Head of caudate nucleus (tissue), 42 donors: ENCODE data around the gene PXYLP1.
"Not testable (repeated sequence)": the region's sequence is repeated elsewhere in the genome, so short reads cannot be mapped to it uniquely, and the experiment has no call there.

Experiments
- DNase-seq, 42 donors: peaks; one replicate each; pipeline versions ENCODE4 v3.0.0 to v3.0.0-alpha.2; 2020 to 2021; ENCODE audit warnings: mixed read lengths in 7 of 42
- intact Hi-C: fragments of 100-400 bp; cut with DNase I; formaldehyde crosslinking; loops from one replicate; pipeline ENCODE4 v1.15.0; 2022

Gene PXYLP1

DNA sequence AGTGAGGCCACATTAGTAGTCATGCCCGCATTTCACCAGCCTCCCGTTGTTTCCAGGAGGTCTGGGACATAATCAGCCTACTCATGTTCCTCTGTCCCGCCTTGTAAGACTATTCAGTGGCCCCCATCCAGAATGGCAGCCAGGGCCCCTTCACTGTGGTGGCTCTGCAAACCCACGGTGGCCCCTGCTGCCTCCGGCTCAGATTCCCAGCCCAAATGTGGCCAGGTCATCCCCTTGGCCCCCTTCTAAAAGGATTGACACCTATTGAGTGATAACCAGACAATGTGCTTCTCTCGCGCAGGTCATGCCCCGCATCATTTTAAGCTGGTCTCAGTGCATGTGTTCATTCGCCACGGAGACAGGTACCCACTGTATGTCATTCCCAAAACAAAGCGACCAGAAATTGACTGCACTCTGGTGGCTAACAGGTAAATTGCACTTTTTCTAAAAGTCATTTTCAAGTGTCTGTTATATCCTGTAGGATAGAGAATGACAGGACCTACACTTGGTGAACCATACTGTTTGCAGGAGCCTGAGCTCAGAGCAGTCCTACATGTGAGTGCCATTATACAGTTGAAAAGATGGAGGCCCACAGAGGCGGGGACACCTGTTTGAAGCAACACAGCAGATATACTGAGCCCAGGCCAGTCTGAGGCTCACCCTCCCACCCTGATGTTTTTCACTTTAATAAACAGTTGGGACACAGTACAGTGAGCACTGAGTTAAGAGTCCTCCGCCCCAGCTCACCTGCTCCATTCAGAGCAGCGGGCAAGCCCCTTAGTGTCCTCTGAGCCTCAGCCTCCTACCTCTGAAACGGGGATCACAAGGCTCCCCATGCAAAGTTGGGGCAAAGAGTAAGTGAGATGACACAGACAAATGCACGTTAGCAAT, 47.7 kb downstream of the PXYLP1 start:
- intact Hi-C loops, result loop anchor here (5.0 kb wide), 1 partner anchor 47 kb away; the partner anchor contains the start of gene PXYLP1
- peak in 6 of 42 donors; percentile 6 to 56 (median 38) for DNase-seq

DNA sequence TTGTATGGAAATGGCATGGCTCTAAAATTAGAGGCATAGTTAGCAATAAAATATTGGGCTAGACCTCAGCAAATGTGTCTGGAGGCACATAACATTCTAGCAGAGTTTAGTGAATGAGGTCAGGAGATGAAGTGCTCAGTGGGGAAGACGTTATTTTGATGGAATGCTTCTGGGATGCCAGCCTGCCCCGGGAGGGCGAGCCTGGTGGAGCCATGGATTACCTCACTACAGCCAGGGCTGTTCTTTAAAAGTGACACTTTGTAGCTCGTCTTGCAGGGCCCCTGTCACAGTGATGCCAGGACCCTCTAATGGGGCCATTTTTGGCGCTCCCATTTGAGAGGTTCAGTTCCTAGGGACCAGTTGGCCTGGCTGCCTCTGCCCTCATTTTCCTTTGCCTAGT, 48.5 kb downstream of the PXYLP1 start:
- DNase-seq, result peak in 4 of 42 donors; percentile 26 to 41 (median 32)
- intact Hi-C loops, result no loop called here

DNA sequence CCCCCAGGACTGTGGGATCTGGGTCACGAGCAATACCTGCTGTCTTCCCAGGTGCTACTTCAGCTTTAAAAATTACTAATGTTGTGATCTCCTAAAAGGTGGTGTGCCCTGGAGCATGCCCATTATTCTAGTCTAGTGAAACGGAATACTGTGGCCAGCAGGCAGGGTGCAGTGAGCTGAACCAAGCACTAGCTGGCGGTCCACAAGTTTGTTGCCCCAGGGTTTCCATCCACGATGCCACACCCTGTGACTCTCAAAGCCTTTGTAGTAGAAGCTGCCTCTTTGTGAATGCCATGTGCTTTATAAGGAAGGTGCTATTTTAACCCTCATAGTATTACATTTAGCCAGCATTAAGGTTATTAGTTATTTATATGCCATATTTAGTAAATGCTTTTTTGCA, 49.1 kb downstream of the PXYLP1 start:
- intact Hi-C loops, result no loop called here
- peak in 1 of 42 donors; percentile 32 for DNase-seq

DNA sequence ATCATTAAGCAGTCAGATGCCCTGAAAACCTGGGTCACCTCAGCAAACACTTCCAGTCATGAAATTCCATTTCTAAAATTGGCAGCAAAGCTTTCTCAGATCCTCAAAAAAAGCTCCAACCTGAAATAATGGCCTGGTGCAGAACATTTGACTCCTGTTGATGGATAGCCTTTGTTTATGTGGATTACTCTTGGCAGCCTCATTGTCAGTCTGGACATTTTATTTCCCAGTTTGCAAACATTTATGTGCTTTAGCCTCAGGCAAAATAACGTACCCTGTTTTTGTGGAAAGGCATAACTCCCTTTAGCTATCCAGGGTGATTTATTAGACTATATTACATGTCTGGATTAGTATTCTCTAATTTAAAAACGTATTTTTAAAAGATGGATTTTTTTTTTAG, 53.9 kb downstream of the PXYLP1 start:
- no peak for DNase-seq
- intact Hi-C loops, result no loop called here

DNA sequence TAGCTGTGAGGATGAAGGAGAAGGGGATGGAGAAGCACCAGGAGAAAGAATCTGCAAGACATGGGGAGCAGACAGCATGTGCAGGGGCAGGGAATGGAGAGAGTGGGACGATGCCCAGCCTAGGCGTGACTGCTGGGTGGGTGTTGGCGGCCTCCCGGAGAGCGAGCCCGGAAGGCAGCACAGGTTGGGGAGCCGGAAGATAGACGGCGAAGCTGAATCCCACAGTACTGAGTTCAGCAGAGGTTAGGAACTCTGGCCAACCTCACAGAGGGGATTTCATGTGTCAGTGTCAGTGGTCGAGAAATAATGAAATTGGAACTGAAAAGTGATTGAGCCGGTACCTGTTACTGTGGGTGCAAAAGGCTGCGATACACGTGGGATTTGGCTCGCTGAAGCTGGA, 55.2 kb downstream of the PXYLP1 start:
- DNase-seq, result peak in 2 of 42 donors; percentile 4 to 20
- intact Hi-C loops, result no loop called here

DNA sequence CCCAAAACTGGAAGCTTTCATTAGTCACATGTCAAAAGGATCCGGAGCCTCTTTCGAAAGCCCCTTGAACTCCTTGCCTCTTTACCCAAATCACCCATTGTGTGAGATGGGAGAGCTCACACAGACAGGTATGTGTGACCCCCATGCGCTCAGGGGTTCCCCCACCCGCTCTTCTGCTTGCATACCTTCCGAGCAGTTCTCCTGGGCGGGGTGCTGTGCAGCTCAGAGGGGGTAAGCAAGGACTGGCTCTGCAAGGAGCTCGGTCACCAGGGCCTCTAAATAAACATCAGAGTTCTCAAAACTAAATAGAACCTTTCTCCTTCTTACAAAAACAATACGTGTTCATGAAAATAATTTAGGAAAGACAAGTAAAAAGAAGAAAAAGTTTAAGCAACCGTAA, 55.7 kb downstream of the PXYLP1 start:
- DNase-seq, result no peak
- intact Hi-C loops, result no loop called here

DNA sequence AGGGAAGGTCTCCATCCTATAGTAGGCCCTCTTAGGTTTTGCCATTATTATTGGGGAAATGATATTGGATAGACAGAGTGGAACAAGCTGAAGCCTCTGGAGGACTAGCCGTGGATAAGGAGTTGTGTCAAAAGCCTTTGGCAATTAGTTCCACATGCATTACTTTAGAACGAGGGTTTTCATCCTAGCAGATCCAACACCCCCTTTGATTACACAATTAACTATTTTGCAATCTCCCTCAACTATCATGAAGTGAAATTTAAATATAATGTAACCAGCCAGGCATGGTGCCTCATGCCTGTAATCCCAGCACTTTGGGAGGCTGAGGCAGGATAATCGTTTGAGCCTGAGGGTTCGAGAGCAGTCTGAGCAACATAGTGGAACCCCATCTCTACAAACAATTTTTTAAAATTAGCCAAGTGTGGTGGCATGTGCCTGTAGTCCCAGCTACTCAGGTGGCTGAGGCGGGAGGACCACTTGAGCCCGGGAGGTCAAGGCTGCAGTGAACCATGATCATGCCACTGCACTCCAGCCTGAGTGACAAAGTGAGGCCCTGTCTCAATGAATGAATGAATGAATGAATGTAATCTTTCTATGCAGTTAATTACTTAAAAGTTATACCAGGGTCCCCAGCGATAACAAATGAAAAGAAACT, 56.8 kb downstream of the PXYLP1 start:
- DNase-seq, result peak in 1 of 42 donors; percentile 8
- intact Hi-C loops, result no loop called here

DNA sequence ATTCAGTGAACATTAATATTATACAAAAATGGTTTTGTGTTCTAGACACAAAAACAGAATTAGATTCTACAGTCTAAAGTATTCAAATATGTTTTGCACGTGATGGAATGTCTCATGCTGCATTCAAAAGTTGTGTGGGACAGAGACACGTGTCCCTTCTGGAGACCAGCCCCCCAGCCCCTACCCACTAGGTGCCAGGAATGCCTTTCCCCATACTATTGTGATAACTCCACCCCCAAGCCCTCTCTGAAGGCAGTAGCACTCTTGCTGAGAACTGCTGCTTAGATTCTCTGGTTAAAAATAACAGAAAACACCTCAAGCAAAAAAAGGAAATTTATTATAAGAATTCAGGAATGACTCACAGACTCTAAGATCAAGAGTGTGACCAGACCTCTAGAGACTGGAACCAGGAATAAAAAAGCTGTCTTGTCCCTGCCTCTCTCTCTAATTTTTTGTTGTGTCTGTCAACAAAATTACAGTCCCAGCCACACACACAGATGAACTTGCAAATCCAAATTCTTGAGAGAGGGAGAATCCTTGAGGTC, 57.7 kb downstream of the PXYLP1 start:
- peak in 3 of 42 donors; percentile 14 to 51 (median 44) for DNase-seq
- intact Hi-C loops, result no loop called here

DNA sequence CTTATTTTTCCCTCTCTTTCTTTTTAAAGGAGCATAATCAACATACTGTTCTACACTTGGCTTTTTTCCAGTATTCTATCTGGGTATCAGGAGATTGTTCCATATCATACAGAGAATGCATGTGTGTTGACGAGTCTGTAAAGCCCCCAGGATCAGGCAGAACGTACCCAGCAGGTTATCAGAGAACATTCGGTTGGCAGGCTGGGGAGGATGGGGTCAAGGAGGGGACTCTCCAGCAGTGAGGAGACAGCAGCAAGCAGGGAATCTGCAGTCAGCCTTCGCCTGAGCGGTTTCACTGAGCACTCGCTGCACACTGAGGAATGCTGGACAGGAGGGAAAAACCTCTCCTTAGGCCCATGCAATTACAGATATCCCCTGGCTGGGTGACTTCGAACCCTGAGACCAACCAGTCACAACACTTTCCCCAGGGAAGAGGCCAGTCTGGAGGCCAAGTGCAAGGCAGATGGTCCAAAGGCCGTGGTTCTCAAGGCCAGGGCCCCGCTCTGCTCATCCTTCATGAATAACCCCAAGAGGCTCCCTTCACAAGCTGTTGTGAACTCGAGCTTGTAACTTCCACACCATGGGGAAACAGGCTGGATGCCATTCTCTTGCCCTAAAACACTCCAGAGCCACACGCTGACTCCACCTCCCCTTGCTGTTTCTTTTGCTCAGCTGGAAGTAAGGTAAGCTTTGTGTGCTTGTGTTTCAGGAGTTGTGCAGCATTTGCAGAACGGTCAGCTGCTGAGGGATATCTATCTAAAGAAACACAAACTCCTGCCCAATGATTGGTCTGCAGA, 60.1 kb downstream of the PXYLP1 start:
- intact Hi-C loops, result no loop called here
- DNase-seq, result peak in 1 of 42 donors; percentile 10

DNA sequence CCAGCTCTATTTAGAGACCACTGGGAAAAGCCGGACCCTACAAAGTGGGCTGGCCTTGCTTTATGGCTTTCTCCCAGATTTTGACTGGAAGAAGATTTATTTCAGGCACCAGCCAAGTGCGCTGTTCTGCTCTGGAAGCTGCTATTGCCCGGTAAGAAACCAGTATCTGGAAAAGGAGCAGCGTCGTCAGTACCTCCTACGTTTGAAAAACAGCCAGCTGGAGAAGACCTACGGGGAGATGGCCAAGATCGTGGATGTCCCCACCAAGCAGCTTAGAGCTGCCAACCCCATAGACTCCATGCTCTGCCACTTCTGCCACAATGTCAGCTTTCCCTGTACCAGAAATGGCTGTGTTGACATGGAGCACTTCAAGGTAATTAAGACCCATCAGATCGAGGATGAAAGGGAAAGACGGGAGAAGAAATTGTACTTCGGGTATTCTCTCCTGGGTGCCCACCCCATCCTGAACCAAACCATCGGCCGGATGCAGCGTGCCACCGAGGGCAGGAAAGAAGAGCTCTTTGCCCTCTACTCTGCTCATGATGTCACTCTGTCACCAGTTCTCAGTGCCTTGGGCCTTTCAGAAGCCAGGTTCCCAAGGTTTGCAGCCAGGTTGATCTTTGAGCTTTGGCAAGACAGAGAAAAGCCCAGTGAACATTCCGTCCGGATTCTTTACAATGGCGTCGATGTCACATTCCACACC, 60.9 kb downstream of the PXYLP1 start:
- DNase-seq, result no peak
- intact Hi-C loops, result no loop called here

DNA sequence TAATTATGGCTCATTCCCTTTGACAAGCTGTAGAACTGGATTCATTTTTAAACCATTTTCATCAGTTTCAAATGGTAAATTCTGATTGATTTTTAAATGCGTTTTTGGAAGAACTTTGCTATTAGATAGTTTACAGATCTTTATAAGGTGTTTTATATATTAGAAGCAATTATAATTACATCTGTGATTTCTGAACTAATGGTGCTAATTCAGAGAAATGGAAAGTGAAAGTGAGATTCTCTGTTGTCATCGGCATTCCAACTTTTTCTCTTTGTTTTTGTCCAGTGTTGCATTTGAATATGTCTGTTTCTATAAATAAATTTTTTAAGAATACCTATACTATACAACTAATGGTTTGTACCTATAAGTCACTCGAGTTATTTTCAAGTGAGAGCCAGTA, 62.7 kb downstream of the PXYLP1 start:
- no peak for DNase-seq
- intact Hi-C loops, result no loop called here

DNA sequence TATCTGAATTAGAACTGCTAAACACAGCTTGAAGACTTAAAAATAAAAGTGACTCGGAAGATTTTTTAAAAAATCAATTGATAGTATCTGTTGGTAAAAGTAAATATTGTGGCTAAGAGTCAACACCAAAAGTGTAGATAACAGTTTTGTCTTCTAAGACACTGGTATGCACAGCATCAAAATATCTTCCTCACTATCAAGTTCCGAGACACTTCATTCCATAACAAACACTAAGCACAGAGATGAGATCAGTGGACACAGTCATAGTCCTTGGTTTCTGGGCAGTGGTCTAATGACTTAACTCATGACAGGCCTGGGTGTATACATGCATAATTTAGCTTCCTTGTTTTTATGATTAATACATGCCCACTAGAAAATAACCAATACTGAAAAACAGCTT, 63.2 kb downstream of the PXYLP1 start:
- intact Hi-C loops, result no loop called here
- no peak for DNase-seq

DNA sequence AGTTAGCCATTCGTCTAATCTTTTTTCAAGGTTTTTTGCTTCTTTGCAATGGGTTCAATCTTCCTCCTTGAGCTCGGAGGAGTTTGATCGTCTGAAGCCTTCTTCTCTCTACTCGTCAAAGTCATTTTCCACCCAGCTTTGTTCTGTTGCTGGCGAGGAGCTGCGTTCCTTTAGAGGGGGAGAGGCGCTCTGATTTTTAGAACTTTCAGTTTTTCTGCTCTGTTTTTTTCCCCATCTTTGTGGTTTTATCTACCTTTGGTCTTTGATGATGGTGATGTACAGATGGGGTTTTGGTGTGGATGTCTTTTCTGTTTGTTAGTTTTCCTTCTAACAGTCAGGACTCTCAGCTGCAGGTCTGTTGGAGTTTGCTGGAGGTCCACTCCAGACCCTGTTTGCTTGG, 68.8 kb downstream of the PXYLP1 start:
- DNase-seq, intact Hi-C loops: not testable (repeated sequence)

DNA sequence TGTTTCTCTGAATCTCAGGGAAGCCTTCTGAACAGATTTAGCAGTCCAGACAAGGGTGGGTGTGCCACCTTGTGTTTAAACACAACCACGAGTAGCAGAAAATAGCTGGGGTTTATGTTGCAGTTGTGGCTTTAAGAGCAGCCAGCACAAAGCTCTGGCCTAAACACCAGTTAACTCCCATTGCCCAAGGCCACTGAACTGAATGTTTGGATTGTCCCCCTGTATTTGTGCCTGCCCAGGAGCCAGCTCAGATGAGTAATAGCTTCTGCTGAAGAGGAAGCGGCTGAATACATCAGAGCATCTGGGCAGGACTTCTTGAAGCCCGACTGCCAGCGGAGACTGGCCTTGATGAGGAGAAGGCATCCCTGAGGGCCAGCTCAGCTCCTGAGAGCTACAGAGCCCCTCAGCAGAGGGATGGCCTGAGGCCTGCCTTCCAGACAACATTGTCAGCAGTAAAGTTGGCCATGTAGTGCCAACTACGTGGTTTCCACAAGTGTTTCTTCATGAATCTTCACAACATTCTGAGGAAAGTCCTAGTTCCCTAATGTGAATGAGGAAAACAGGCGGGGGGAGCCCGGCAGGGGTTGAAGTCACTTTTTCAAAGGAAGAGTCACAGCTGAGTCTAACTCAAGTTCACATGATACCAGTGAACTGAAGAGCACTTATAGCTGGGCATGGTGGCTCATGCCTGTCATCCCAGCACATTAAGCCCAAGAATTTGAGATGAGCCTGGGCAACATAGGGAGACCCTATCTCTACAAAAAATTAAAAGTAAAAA, 70.9 kb downstream of the PXYLP1 start:
- intact Hi-C loops, result no loop called here
- DNase-seq, result peak in 1 of 42 donors; percentile 39

DNA sequence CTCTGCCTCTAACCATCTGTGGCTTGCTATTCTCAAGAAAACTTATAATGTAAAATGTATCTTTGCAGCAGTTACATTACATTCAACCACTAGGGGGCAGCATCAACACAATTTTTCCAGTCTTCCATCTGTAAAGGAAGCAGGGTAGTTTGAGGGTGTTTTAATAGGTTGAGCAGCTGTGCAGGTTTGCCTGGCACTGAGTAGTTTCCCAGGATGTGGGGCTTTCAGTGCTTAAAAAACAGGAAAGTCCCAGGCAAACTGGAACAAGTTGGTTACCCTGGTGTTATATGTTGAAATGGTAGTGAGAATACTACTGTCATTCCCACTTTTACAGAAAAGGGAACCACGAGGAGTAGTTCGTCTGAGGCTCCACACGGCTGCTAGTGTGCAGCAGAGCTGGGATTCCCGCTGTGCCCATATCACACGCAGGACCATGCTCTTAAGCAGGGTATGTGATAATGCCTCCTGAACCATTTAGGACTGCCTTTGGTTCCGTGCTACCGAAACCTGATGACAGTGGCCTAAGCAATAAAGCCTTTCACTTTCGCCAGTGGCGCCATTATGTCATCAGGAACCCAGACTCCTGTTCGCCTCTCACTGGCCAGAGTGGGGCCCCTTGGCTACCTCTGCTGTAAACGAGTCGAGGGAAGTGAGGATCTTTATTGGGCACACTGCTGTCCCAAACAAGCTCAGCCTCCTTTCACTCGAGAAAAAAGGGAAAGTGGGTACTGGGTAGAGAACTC, 72.0 kb downstream of the PXYLP1 start:
- DNase-seq, result peak in 22 of 42 donors; percentile 15 to 87 (median 70)
- intact Hi-C loops, result no loop called here

DNA sequence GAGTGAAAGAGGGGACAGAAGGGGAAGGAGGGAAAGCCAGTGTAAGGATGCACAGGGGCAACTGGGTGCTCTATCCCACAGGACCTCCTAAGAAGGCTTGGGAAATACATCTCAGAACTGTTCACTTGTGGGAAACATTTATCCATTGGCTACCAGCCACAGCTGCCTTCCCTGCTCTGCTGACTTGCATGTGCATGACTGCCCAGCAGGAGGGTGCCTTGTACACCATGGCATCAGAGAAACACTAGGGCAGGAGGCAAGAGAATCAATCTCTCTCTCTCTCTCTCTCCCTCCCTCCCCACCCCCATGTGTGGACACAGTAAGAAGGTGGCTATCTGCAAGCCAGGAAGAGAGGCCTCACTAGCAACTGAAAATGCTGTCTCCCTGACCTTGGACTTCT, 73.8 kb downstream of the PXYLP1 start:
- peak in 1 of 42 donors; percentile 38 for DNase-seq
- intact Hi-C loops, result no loop called here

DNA sequence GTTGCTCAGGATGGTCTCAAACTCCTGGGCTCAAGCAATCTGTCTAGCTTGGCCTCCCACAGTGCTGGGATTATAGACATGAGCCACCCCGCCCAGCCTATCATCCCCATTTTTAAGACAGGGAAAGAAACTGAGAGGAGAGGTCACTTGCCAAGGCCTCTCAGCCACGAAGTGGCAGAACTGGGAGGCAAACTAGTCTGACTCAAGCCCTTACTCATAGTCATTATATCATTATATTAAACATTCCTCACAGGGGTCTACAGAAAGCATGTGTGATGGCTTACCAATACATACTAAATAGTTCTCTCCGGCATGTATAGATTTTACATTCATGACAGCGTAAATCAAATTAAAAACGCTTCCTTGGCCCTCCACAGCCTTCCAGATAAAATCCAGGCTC, 74.7 kb downstream of the PXYLP1 start:
- intact Hi-C loops, result no loop called here
- DNase-seq, result no peak
